HCT116 (cell line): ENCODE data around the gene GRHPR. TPM values are rescaled to one million over a fixed set of nuclear protein-coding genes. Genes with fewer than 3 reads are reported as not detected.

ENCODE experiments used
- ATAC-seq: fragments of 200-7000 bp; cut with Tn5 transposase; 2 replicates; pipeline ENCODE4 v1.9.1; 2020; ENCODE audit warnings: mild to moderate bottlenecking, moderate library complexity
- BruUV-seq: library from RNA; stranded (reverse); fragments of 400-500 nt; replicated peaks from 2 replicates; lab custom pipeline; 2021; lab: Mats Ljungman, UMichigan
- CTCF ChIA-PET: fragments of 300-600 bp; sonication (Branson Sonifier 250); formaldehyde crosslinking; loops from one replicate; lab custom pipeline; 2021; ENCODE audit warnings: antibody characterized with exemption; lab: Charles Lee
- POLR2A ChIA-PET: fragments of 300-600, 350-600 bp; sonication (Branson Sonifier 250); formaldehyde crosslinking; loops from one replicate; lab custom pipeline; 2021; ENCODE audit warnings: antibody characterized with exemption; lab: Charles Lee
- RAD21 ChIA-PET, 2 experiments: fragments of 300-600 bp; sonication (Branson Sonifier 250); formaldehyde crosslinking; loops; one replicate each; lab custom pipeline; 2023; ENCODE audit warnings: low total read pairs in 2 of 2; ENCODE audit not compliant: uncharacterized antibody in 2 of 2, unreplicated experiment in 2 of 2, low non-redundant PET in 1 of 2; lab: Charles Lee
- DNase-seq: peaks from one replicate; pipeline ENCODE4 v3.0.0-alpha.2; 2010; ENCODE audit warnings: low read depth, low spot score
- H2AFZ ChIP-seq: fragments of 200-600 bp; shearing (Covaris generic), sonication (generic); 2 replicates; pipeline ENCODE4 v1.6.1; 2017; ENCODE audit warnings: low read depth, mixed run types, mixed read lengths, antibody characterized with exemption, low read length; ENCODE audit not compliant: poor library complexity, severe bottlenecking
- H3K27ac ChIP-seq: 2 replicates; pipeline ENCODE4 v1.5.1; 2012; ENCODE audit warnings: low read depth, low read length
- H3K27me3 ChIP-seq: fragments of 200-600 bp; sonication (generic); 2 replicates; pipeline ENCODE4 v1.6.1; 2016; ENCODE audit warnings: mixed run types, low read length, mixed read lengths; ENCODE audit not compliant: insufficient read depth
- H3K36me3 ChIP-seq, 2 experiments: fragments of 200-500 bp in 1 of 2; fragments of 200-600 bp in 1 of 2; sonication (Bioruptor generic) in 1 of 2; sonication (generic) in 1 of 2; 2 replicates each; pipeline versions ENCODE4 v1.5.1 to v1.6.1; 2014 to 2016; ENCODE audit warnings: low read length in 2 of 2, inconsistent platforms in 1 of 2, mixed read lengths in 1 of 2, mixed run types in 1 of 2; ENCODE audit not compliant: insufficient read depth in 2 of 2, control insufficient read depth in 1 of 2
- H3K4me1 ChIP-seq, 2 experiments: fragments of 200-600 bp in 1 of 2; sonication (generic) in 1 of 2; 2 replicates each; pipeline versions ENCODE4 v1.5.1 to v1.6.1; 2012 to 2017; ENCODE audit warnings: low read length in 2 of 2, inconsistent platforms in 1 of 2, mild to moderate bottlenecking in 1 of 2, mixed read lengths in 1 of 2, mixed run types in 1 of 2, moderate library complexity in 1 of 2; ENCODE audit not compliant: insufficient read depth in 2 of 2, control insufficient read depth in 1 of 2
- H3K4me2 ChIP-seq: fragments of 200-600 bp; sonication (generic); 2 replicates; pipeline ENCODE4 v1.6.1; 2017; ENCODE audit warnings: mixed run types, low read length, mixed read lengths
- H3K4me3 ChIP-seq, 2 experiments: fragments of 200-600 bp in 1 of 2; sonication (generic) in 1 of 2; replicated peaks in 1 of 2; 2 replicates each; pipeline ENCODE4 v1.5.1; 2011 to 2016; ENCODE audit warnings: low read length in 2 of 2, control low read depth in 1 of 2, low read depth in 1 of 2, mild to moderate bottlenecking in 1 of 2, mixed read lengths in 1 of 2, mixed run types in 1 of 2
- H3K79me2 ChIP-seq: fragments of 200-600 bp; sonication (generic); 2 replicates; pipeline ENCODE4 v1.6.1; 2017; ENCODE audit warnings: mild to moderate bottlenecking, mixed run types, low read length, moderate library complexity, mixed read lengths; ENCODE audit not compliant: insufficient read depth
- H3K9ac ChIP-seq: fragments of 200-600 bp; sonication (generic); 2 replicates; pipeline ENCODE4 v1.6.1; 2016; ENCODE audit warnings: low read length, mixed read lengths
- H3K9me2 ChIP-seq: fragments of 200-600 bp; sonication (generic), shearing (Covaris generic); 2 replicates; pipeline ENCODE4 v1.6.1; 2017; ENCODE audit warnings: mixed run types, mild to moderate bottlenecking, moderate library complexity; ENCODE audit not compliant: insufficient read depth
- H3K9me3 ChIP-seq, 2 experiments: fragments of 200-500 bp in 1 of 2; fragments of 200-600 bp in 1 of 2; sonication (Bioruptor generic) in 1 of 2; sonication (generic) in 1 of 2; 2 replicates each; pipeline ENCODE4 v1.6.1; 2014 to 2017; ENCODE audit warnings: low read length in 2 of 2, mixed read lengths in 2 of 2, inconsistent platforms in 1 of 2, low read depth in 1 of 2, mild to moderate bottlenecking in 1 of 2, mixed run types in 1 of 2, moderate library complexity in 1 of 2; ENCODE audit not compliant: control insufficient read depth in 1 of 2, insufficient read depth in 1 of 2
- H4K20me1 ChIP-seq: fragments of 200-600 bp; sonication (generic), shearing (Covaris generic); 2 replicates; pipeline ENCODE4 v1.6.1; 2017; ENCODE audit warnings: mixed run types, mild to moderate bottlenecking, moderate library complexity; ENCODE audit not compliant: insufficient read depth
- CEBPB ChIP-seq: IDR thresholded peaks from 2 replicates; pipeline ENCODE4 v1.6.1; 2012; ENCODE audit warnings: low read depth
- EGR1 ChIP-seq: IDR thresholded peaks from 2 replicates; pipeline ENCODE4 v1.6.1; 2012; ENCODE audit warnings: low read depth
- EZH2 ChIP-seq: fragments of 200-600 bp; sonication (generic); IDR thresholded peaks from 2 replicates; pipeline ENCODE4 v1.6.1; 2017; ENCODE audit warnings: antibody characterized with exemption, mixed run types
- POLR2AphosphoS5 ChIP-seq: IDR thresholded peaks from 2 replicates; pipeline ENCODE4 v1.6.1; 2011; ENCODE audit warnings: mild to moderate bottlenecking, low read depth, low read length, moderate library complexity
- RAD21 ChIP-seq: IDR thresholded peaks from 2 replicates; pipeline ENCODE4 v1.6.1; 2012; ENCODE audit warnings: low read depth, mild to moderate bottlenecking
- SP1 ChIP-seq: IDR thresholded peaks from 2 replicates; pipeline ENCODE4 v1.6.1; 2012; ENCODE audit warnings: low read depth
- SRF ChIP-seq: IDR thresholded peaks from 2 replicates; pipeline ENCODE4 v1.6.1; 2012; ENCODE audit warnings: low read depth
- YY1 ChIP-seq: IDR thresholded peaks from 2 replicates; pipeline ENCODE4 v1.6.1; 2011; ENCODE audit warnings: low read length, low read depth, moderate library complexity, mild to moderate bottlenecking; ENCODE audit not compliant: insufficient replicate concordance; ENCODE audit errors: extremely low read depth
- ZFX ChIP-seq: fragments of 450-650 bp; IDR thresholded peaks from 2 replicates; pipeline ENCODE4 v1.6.1; 2017
- ZNF274 ChIP-seq: fragments of 200-500 bp; sonication (Bioruptor generic); IDR thresholded peaks from 2 replicates; pipeline ENCODE4 v1.6.1; 2014; ENCODE audit warnings: mild to moderate bottlenecking, low read depth, low read length, inconsistent platforms
- intact Hi-C: fragments of 100-400 bp; cut with micrococcal nuclease; formaldehyde crosslinking; loops from 2 replicates; pipeline ENCODE4 v1.10.0; 2022
- total RNA-seq: library from RNA; stranded (reverse); gene quantifications from one replicate; pipeline ENCODE4 v1.2.1, GENCODE V29; 2021; ENCODE audit not compliant: unreplicated experiment
- TF ChIP-seq, protein P1 (sequence below): IDR thresholded peaks from 2 replicates; pipeline ENCODE4 v1.6.1; 2011; ENCODE audit warnings: mild to moderate bottlenecking, low read length, moderate library complexity; ENCODE audit not compliant: insufficient replicate concordance; ENCODE audit errors: extremely low read depth
- TF ChIP-seq, protein P2 (sequence below), 3 experiments: fragments of 200-600 bp in 1 of 3; sonication (generic) in 1 of 3; IDR thresholded peaks in 2 of 3; conservative IDR thresholded peaks in 1 of 3; 2 replicates each; pipeline ENCODE4 v1.5.1; 2012 to 2017; ENCODE audit warnings: low read depth in 2 of 3, low read length in 2 of 3, antibody characterized with exemption in 1 of 3, borderline replicate concordance in 1 of 3, control low read depth in 1 of 3, mild to moderate bottlenecking in 1 of 3, mixed read lengths in 1 of 3, mixed run types in 1 of 3, moderate library complexity in 1 of 3; ENCODE audit not compliant: insufficient read depth in 1 of 3
- TF ChIP-seq, protein P3 (sequence below): IDR thresholded peaks from 2 replicates; pipeline ENCODE4 v1.6.1; 2012

The GRHPR gene
- total RNA-seq, 1 experiment from 2014 or later, result 106 TPM

DNA sequence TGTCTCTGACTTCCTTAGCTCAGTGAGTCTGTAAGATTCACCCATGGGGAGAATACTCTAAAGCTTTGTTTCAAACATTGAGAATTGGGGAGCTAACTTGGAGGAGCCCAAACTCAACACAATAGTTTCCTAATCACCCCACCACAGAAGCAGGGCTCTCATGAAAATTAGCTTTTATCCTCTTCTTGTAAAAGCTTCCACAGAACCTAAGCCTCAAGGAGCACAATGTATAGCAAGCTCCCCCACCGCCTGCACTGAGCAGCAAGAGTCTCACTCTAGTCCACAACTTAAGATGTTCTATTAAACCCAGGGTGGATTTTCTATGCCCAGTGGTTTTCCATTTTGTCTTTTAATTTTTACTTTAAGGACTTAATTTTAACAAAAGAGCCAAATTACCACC is 48.9 kb upstream of the GRHPR start:
- TF ChIP-seq, protein P1, sequence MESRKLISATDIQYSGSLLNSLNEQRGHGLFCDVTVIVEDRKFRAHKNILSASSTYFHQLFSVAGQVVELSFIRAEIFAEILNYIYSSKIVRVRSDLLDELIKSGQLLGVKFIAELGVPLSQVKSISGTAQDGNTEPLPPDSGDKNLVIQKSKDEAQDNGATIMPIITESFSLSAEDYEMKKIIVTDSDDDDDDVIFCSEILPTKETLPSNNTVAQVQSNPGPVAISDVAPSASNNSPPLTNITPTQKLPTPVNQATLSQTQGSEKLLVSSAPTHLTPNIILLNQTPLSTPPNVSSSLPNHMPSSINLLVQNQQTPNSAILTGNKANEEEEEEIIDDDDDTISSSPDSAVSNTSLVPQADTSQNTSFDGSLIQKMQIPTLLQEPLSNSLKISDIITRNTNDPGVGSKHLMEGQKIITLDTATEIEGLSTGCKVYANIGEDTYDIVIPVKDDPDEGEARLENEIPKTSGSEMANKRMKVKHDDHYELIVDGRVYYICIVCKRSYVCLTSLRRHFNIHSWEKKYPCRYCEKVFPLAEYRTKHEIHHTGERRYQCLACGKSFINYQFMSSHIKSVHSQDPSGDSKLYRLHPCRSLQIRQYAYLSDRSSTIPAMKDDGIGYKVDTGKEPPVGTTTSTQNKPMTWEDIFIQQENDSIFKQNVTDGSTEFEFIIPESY, result no peak
- TF ChIP-seq, protein P2, sequence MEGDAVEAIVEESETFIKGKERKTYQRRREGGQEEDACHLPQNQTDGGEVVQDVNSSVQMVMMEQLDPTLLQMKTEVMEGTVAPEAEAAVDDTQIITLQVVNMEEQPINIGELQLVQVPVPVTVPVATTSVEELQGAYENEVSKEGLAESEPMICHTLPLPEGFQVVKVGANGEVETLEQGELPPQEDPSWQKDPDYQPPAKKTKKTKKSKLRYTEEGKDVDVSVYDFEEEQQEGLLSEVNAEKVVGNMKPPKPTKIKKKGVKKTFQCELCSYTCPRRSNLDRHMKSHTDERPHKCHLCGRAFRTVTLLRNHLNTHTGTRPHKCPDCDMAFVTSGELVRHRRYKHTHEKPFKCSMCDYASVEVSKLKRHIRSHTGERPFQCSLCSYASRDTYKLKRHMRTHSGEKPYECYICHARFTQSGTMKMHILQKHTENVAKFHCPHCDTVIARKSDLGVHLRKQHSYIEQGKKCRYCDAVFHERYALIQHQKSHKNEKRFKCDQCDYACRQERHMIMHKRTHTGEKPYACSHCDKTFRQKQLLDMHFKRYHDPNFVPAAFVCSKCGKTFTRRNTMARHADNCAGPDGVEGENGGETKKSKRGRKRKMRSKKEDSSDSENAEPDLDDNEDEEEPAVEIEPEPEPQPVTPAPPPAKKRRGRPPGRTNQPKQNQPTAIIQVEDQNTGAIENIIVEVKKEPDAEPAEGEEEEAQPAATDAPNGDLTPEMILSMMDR (IDR thresholded peaks at IDR 0.05 in 2 of 3, conservative IDR thresholded peaks at IDR 0.05 in 1 of 3; ENCODE audit: borderline replicate concordance in 1 of 3, insufficient read depth in 1 of 3, low read depth in 2 of 3, low read length in 2 of 3), result no peak
- TF ChIP-seq SRF (no peak), RAD21 (no peak), CEBPB (no peak), ZNF274 (no peak), EZH2 (no peak), SP1 (no peak), POLR2AphosphoS5 (no peak), YY1 (no peak), EGR1 (no peak), ZFX (no peak)
- TF ChIP-seq, protein P3, sequence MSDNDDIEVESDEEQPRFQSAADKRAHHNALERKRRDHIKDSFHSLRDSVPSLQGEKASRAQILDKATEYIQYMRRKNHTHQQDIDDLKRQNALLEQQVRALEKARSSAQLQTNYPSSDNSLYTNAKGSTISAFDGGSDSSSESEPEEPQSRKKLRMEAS, result no peak
- Histone ChIP-seq H3K4me2 (no peak overlapping the region), H3K36me3 (no peaks in the 10 kb centered on the region), H3K9me2 (no peaks in the 10 kb centered on the region), H2AFZ (no peak overlapping the region), H3K79me2 (no peaks in the 10 kb centered on the region), H3K27me3 (0 out of 2 replicates have a peak, but pooled peaks cover 4% of the 10 kb centered on the region), H3K9me3 (no peaks in the 10 kb centered on the region), H3K9ac (no peak overlapping the region), H3K4me1 (no peaks in the 10 kb centered on the region), H3K4me3 (no peak overlapping the region), H3K27ac (no peak overlapping the region), H4K20me1 (no peaks in the 10 kb centered on the region)
- DNase-seq (no peak), ATAC-seq (no peak)
- BruUV-seq, result no TSS peak
- ChIA-PET RAD21 (no interaction called here), POLR2A (interaction anchor here (0.7 kb wide), 1 partner anchor 34 kb away, joined by 3 read pairs; no protein-coding TSS in a partner anchor), CTCF (no interaction called here)
- intact Hi-C loops, result no loop called here
